ENCODE results near the gene FNDC10.

FNDC10 gene

GRCh38 chr1:1627829-1628753 is 28.2 kb upstream of the FNDC10 start:
- DNase-seq = no peak

DNA sequence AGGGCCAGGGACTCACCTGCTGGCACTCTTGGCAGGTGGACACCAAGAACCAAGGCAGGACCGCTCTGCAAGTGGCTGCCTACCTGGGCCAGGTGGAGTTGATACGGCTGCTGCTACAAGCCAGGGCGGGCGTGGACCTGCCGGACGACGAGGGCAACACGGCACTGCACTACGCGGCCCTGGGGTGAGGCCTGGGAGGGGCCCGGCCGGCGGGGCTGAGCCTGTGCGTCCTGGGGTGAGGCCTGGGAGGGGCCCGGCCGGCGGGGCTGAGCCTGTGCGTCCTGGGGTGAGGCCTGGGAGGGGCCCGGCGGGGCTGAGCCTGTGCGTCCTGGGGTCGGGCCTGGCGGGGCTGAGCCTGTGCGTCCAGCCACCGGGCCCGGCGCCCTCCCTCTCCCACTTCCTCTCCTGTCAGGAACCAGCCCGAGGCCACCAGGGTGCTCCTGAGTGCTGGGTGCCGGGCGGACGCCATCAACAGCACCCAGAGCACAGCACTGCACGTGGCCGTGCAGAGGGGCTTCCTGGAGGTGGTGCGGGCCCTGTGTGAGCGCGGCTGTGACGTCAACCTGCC is 27.4 kb upstream of the FNDC10 start:
- DNase-seq = no peak

DNA sequence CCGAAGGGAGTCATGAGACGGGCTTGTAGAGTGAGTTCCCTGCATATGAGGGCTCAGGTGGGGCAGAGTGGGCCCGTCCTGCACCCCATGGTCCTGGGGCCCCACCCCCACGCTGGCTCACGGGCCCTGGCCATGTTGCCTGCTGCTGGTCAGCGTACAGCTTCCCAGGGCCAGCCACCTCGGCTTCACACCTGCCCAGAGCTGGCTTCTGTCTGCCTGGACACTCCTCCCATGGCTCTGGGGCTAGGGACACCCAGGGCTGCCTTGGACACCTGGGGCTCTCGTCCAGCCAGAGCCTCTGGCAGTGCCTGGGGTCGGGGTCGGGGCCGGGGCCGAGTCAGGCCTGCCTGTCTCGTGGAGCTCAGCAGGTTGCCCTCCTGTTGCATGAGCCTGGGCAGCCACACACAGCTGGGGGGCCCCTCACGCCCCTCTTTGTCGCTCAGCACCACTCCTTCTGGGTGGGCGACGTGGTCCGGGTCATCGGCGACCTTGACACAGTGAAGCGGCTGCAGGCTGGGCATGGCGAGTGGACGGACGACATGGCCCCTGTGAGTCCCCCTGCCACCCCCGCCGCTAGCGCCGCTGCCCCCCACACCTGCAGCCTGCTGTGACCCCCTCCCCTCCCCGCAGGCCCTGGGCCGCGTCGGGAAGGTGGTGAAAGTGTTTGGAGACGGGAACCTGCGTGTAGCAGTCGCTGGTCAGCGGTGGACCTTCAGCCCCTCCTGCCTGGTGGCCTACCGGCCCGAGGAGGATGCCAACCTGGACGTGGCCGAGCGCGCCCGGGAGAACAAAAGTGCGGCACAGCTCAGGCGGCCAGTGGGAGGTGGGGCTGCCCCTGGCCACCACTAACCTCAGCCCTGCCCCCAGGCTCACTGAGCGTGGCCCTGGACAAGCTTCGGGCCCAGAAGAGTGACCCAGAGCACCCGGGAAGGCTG is 26.5 kb upstream of the FNDC10 start:
- DNase-seq = no peak

GRCh38 chr1:1625824-1626206 is 25.9 kb upstream of the FNDC10 start:
- no peak for DNase-seq

- no peak for DNase-seq
Observed at GRCh38 chr1:1625404-1625775, 25.5 kb upstream of the FNDC10 start.

DNA sequence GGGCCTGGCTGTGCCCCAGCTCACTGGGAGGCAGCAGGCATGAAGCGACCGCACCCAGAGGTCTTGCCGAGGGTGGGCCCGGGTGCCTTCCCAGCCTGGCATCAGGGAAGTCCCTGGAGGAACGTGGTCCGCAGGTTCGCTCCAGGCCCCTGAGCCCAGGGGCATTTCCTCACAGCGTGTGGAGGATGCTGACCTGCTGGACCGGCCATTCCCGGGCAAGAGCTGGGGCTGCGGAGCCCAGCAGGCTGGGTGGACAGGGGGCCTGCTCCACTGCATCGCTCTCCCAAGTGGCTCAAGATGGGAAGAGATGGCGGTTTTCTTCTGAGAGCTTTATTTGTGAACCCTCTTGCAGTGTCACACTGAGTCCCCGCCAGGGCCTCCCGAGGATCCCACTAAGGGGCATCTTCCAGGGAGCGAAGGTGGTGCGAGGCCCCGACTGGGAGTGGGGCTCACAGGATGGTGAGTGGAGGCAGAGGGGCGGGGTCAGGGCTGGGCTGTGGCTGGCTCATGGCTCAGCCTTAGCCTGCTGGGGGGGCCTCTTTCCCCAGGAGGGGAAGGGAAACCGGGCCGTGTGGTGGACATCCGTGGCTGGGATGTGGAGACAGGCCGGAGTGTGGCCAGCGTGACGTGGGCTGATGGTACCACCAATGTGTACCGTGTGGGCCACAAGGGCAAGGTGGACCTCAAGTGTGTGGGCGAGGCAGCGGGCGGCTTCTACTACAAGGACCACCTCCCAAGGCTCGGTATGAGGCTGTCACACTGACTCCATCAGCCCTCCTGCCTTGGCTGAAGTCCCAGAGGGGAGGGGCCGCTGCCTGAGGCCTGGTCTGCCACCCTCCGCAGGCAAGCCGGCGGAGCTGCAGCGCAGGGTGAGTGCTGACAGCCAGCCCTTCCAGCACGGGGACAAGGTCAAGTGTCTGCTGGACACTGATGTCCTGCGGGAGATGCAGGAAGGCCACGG is 24.8 kb upstream of the FNDC10 start:
- no peak for DNase-seq

DNA sequence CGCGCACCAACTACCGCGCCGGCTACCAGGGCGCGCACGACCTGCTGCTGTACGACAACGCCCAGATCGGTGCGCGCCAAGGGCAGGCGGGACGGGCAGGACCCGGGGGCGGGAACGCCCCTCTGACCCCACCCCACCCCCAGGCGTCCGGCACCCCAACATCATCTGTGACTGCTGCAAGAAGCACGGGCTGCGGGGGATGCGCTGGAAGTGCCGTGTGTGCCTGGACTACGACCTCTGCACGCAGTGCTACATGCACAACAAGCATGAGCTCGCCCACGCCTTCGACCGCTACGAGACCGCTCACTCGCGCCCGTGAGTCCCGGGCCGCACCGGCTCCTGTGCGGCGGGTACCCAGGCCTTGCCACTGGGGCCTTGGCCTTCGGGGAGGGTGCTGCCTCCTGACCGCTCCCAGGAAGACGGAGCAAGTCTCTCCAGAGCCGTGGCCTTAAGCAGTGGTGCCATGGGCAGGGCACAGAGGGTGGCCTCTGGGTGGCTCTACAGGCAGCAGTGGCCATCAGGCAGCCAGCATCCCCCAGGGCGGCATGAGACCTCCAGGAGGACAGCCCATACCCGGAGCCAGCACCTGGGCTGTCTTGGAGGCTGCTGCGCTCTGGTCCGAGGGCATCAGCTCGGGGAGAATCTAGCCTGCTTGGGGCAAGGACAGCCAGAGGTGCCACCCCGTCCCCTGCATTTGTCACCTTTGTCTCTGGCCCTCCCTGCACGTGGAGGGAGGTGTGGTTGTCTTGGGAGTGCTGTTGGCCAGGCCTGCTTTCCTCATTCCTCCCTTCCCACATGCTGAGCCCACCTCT is 23.9 kb upstream of the FNDC10 start:
- DNase-seq = no peak

- DNase-seq = no peak
Observed at GRCh38 chr1:1623181-1623630, 23.3 kb upstream of the FNDC10 start.

GRCh38 chr1:1622788-1623094 is 22.8 kb upstream of the FNDC10 start:
- no peak for DNase-seq

DNA sequence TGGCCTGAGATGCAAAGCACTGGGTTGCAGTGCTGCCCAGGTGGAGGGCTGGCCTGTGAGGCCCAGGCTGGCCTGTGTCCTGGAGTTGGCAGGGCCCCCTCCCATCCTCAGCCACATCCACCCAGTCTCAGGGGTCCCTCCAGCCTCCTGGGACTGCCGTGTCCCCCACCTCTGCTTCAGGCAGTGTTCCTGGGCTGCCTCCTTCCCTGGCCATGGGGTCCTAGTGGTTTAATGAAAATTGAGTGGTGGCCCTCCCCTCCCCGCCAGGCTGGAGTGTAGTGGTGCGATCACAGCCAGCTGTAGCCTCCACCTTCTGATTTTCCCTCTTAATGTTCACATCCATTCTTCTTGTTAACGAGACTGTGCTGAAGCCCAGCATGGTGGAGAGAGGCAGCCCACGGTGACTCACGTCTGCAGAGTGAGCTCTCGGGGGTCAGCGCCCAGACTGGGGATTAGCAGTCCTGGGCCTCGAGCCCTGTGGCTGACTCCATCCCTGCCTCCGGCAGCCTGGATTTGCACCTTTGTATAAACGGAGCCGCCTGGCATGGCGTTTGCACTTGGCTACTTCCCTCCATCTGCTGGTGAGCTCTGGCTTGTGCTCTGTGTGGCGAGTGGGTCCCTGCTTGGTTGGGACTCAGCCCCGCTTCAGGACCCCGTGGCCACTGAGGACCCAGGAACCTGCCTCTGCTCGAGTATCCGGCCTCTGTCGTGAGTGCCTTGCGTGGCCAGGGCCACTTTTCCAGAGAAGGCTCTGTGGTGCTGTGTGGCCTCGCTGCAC is 22.3 kb upstream of the FNDC10 start:
- DNase-seq = no peak

DNA sequence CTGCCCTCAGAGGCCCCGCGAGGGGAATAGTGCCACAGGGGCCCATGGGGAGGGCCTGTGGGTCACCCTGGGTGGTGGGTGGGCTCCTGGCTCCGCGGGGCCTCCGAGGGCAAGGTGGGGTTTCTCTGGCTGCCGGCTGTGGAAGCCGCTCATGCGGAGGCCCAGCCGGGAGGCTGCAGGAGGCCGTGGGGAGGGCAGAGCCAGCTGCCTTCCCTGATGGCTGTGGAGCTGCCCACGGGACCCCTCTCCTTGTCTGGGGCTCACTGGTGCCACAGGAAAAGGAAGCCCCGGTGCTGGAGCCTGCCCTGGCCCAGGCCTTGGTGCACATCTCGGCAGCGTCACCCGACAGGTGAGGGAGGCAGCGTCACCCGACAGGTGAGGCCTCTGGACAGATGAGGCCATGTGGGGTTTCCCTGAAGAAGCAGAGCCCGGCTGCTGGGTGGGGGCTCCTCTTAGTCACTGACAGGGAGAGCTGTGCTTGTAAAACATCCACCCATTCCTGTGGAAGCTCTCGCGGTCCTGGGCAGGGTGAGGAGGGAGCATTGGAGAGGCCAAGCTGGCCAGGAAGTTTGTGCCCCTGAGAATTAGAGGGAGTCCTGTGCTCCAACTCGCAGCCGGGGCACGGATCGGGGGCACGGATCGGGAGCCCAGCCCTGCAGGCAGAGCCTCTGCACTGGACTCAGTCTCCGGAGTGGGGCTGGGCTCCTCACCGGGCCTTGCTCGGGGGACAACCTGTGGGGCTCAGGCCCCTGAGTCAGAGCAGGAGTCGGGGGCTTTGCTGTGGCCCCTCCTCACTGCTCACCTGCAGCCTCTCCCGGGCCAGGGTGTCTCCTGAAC is 21.5 kb upstream of the FNDC10 start:
- DNase-seq = no peak

GRCh38 chr1:1620433-1621139 is 20.7 kb upstream of the FNDC10 start:
- no peak for DNase-seq

DNA sequence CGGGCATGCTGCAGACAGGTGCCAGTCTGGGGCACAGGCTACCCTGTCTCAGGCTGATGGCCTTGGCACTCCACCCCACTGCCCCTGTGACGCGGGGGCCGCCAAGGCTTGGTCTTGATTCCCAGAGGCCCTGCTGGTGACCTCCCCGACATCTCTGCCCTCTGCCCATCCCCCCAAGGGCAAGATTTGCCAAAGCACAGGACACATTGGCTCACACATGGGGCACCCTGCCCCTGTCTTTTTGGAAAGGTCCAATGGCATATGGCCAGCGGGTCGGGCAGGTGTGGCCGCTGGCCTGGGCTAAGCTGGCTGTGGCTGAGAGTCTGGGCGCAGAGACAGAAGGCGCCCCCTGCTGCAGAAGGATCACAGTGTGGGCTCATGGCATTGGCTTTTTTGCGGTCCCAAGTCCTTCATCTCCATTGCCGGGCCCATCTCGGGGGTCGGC is 20.0 kb upstream of the FNDC10 start:
- no peak for DNase-seq

DNA sequence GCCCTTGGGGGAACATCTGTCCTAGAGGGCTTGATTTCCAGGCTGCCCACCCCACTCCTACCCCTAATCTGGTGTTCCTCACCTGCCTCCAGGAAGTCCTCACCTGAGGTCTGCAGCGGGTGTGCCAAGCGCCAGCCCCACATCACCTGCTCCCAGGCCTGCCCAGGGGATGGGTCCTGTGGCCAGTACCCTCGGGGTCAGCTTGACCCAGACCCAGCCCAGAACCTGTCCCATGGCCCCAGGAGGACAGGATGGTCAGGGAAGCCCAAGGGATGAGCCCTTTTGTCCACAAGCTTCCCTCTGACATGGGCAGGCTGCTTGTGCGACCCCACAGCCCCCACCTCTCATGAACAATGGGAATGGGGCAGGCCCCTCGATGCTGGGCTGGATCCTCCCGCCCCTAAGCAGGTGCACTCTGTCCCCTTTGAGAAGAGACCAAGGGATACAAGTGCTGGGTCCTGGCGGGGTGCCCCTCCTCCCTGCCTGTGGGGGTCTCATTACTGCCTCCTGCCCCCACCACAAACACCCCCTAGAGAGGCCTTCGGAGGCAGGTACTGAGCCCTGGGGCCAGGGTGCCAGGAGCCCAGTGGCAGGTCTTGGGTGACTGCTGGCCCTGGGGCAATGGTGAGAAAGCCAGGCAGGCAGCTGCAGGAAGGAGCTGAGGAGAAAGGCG is 18.6 kb upstream of the FNDC10 start:
- DNase-seq = no peak

DNA sequence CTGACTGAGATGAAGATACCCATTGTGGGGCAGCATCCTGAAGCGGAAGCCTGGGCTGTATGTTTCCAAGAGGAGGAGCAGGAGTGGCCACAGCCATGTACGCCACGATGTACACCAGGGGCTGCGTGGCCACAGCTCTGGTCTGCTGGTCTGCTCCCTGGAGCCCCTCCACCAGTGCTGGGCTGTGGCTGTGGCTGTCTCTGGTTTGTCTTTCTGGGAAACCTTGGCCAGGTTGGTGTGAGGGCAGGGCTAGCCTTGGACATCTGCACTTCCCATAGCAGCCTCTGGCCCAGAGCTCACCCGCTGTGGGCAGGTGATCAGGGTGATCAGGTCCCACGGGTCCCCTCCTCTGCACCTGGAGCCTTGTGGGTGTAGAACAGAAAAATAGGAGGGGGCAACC is 18.0 kb upstream of the FNDC10 start:
- DNase-seq = no peak

- DNase-seq = no peak
Observed at GRCh38 chr1:1617516-1617915, 17.6 kb upstream of the FNDC10 start.

DNA sequence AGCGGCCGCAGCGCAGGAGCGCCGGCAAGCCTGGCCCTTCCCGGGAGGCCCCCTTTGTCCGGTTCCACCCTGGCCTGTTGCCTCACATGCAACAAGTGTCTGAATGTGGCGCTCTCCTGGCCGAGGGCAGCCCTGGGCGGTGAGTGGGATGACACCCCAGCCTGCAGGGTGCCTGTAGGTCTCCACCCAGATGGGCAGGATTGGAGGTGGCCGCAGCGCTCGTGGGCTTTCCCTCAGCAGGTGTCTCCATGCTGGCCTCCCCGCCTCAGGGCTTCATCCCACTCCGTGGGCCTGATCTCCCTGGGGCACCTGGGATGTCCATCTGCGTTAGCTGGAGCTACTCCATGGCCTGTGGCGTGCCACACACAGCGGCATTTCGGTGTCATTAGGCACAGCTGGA is 16.9 kb upstream of the FNDC10 start:
- no peak for DNase-seq

- DNase-seq = peak; percentile 20
Observed at GRCh38 chr1:1616045-1616790, 16.3 kb upstream of the FNDC10 start.

Data from activated effector memory CD4-positive, alpha-beta T cell treated with Interleukin-2 at 50 U/mL for 16 hours (primary cell).